ENCODE measurements around the gene MCFD2.

Gene MCFD2

DNA sequence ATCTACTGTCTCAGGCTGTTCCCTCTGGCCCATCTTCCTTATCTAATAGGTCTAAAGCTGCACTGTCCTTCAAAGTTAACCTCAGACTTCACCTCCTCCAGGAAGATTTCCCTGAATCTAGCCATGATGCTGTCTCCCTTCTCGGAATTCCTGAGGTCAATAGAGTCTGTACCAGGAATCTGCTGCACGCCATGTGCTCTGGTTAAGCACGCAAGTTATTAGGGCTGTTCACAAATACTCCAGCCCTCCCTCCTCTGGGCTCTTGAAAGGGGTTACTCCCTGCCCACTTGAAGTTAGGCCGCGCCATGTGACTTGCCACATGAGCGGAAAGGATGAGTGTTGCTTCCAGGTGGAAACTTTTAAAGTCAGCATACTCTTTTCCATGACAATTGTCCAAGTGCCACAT, 43.6 kb downstream of the MCFD2 start:
- no peak for DNase-seq

DNA sequence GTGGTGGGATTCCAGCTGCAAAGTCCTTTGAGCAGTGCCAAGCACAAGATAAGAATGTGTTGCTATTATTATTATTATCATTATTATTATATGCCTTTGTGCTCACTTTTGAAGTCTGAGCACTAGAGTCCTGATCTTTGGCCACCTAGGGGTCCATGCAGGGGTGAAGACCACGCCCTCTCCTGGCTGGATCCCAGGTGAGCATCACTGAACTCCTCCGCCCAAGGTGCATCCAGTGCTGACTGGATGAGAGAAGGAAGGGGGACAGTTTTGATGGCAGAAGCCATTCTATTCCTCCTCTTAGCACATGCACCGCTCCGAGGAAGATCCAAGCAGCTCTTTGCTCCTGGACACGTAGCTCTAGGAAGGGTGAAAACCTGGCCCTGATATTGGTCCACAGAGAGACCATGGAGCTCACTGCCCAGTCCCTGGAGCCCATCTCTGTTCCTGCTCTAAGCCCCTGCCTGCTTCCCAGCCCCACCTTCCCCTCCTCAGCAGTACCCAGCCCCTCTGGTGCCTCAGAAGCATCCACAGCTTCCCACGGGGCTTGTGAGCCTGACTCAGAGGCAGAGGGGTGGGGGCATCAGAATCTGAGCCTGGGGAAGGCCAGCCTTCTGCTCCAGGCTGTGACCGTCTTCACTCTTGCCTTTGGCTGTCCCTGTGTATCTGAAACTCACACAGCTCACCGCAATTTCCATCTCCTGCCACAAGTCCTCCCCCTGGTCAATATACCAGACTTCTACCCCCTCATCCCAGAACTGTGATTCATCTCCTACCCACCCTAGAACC, 45.4 kb downstream of the MCFD2 start:
- no peak for DNase-seq

DNA sequence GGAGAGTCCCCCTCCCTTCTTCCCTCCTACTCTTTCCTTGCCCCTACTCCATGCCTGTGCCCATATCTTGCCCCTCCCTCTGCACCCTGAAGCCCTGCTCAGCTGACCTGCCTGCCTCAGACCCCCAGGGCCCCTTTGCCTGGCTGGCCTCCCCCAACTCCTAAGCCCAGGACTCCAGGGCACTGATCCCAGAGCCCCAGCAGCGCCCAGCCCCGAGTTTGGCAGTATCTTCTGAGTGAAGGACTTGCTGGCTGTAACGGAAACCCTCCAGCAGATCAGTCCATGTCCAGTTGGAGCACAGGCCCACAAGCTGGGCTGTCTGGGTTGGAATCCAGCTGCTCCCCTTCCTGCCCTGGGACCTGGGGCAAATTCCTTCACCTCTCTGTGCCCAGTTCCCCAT, 46.0 kb downstream of the MCFD2 start:
- no peak for DNase-seq

DNA sequence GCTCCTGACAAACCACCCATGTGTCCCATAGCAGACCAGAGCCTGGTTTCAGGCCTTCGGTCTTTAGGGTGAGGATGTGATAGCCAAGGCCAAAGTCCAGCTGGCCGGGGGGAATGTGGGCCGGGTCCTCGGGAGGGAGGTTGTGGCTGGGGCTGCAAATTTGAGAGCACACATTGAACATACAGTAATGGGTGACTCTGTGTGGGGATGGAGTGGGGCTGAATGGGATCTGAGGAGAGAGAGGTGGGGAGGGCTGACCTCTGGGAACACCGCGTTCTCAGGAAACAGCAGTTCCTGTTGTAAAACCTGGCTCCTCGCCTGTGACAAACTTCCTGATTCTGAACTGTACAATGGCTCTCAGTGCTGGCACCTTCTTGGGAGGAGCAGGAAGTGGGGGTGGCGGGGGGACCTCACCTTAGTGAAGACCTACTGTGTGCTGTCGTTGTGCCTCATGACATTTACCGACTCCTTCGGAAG, 48.8 kb downstream of the MCFD2 start:
- DNase-seq = no peak

DNA sequence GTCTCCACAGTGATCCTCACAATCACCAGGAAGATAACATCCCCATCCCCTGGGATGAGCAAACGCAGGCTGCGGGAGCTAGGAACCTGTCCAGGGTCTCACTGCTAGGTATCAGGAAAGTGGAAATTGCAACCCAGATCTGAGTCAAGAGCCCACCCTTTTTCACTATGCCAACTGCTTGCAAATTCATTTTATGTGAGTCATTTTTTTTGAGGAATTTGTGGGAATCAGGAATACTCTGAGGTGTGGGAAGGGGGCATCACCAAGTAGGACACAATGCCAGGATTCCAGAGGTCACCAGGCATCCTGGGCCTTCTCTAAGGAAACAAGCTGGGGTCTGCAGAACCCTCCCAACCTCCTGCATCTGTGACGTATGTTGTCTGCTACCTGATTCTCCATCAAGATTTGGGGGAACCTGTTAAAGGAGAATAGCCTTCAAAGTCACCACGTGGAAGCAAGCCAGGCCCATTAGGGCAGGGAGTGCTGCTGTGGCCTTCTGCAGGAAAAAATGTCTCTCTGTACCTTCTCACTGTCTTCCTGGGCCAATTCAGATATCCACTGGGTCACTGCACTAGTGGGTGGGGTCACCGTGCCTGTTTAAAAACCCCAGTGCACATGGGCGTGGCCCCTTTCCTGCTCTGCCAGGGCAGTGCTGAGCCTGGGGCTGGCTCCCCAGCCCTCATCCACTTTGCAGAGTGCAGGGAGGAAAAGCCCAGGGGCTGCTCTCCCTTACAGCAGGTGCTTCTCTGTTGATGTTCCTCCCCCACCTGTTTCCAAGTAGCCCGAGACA, 50.2 kb downstream of the MCFD2 start:
- no peak for DNase-seq

DNA sequence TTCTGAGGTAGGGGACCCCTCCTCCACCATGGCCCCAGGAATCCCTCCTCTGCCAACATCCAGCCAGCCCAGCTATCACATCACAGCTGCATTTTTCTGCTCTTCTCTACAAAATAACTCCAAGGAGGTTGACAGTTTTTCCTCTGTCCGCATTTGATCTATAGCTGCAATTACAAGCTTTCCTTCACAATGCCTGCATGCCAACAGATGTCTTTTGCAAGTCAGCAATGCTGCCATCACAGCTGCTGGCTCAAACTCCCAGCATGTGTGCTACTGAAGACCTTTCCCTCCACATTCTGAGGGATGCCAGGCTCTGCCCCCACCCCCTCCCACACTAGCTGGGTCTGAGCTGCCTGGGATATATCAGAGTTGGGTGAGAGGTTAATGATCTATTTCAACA, 51.7 kb downstream of the MCFD2 start:
- DNase-seq = no peak

DNA sequence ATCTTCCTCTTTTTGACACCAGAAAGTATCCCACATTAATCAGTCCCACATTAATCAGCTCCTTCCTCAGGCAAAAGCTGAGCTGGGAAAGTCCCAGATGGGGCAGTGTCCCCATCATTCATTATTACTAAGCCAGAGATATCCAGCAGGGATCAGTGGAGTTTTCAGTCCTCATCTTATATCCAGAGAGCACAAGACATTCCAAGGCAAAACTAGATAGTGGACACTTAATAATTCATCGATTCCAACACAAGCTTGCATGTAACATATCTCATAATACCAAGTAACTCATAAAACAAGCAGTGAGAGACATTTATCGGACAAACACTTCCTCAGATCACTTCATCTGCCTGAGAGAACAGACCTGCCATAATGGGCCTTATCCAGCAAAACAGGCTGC, 53.1 kb downstream of the MCFD2 start:
- no peak for DNase-seq

DNA sequence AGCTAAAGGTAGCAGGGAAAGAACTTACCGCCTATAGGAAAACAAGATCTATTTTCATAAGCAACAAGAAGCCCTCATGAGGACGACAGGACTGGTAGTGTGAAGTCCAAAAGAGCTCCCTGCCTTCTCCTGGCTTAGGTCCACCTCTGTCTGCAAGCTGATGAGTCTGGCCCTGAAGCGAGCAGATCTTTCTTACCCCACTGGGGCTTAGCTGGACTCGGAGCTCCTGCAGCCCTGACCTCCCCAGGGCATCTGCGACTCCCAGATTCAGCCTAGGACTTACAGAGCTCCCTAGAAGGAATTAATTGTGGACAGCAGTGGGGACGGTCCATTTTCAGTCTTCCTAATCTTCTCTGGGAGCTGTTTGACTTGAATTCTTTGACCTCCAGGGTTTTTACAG, 53.7 kb downstream of the MCFD2 start:
- DNase-seq = no peak

DNA sequence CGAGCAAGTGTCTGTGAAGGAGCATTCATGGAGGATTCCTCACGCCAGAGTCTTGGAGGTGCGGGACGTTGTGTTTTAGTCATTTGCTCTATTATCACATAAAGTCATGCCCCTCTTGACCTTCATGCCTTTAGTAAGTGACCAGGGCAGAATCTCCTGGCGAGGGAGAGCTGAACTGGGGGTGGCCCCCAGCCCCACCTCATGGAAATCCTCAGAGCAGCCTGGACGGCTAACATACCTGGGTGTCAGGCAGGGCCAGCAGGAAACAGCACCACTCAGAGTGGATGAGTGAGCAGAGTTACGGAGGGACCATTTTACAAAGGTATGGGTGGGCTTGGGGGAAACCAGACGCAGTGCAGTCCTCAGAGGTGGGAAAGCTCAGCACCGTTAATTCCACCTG, 56.1 kb downstream of the MCFD2 start:
- DNase-seq = no peak

DNA sequence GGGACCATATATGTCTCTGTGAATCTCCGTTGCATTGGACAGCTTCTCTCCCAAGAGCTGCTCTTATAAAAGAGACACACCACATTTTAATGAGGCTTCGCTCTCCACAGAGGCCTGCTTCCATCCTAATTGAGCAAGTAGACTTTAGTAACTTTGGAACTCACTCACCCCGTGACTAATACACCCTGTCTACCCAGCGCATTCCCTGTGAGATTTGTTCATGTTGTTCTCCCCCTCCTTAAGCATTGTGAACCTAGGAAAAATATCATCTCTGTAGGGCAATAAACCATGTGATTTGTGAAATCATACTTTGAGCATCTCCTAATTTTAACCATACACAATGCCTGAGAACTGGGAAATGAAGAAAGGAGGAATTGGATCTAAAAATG, 56.9 kb downstream of the MCFD2 start:
- no peak for DNase-seq

DNA sequence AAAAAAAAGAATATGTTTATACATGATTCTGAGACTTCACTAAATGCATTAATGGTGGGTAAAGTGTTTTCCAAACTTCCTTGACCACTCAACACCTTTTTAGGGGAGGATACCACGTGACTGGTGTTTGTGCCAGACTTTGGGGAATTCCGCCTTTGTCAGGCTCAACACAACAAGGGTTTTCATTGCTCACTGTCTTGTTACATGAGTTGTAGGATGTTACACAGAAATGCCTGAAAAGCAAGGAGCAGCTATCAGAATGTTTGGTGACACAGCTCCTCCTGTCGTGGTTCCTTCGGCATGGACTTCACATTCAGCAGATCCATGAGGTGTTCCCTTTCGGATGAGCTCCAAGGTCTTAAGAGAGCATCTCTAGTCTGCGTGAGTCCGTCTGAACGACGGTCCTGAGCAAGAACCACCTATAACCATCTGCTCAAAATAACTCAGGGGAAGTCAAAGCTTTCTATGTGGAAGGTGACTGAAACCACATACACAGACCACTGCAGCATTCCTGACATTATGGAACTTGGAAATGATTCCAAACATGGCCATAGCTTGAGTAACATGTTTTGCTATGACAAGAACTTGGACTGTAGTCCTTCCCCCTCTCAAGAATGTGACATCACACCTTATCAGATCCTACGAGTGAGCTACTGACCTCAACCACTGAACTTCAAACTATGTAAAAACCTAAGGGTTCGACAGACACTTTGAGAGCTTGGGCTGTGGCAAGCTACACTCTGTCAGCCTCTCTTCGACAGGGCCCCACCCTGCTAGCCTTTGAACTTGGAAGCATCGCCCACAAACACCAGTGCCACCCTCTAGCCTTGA, 57.5 kb downstream of the MCFD2 start:
- DNase-seq = no peak

DNA sequence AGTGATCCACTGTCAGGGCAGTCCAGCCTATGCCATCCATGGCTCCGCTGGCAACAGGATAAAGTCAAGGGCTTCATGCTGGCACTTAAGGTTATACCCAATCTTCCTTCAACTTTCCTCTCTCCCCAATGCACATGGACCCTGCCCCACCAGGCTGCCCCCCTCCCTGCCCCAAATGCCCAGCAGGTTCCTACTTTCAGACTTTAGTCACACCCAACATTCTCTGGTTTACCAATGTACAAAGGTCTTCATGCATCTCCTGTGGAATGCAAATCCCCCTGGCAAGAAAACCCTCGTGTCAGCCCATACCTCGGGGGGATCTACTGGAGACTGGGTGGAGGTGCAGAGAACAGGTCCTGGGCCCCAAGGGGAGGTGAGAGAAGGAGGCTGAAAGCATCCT, 59.3 kb downstream of the MCFD2 start:
- DNase-seq = no peak

DNA sequence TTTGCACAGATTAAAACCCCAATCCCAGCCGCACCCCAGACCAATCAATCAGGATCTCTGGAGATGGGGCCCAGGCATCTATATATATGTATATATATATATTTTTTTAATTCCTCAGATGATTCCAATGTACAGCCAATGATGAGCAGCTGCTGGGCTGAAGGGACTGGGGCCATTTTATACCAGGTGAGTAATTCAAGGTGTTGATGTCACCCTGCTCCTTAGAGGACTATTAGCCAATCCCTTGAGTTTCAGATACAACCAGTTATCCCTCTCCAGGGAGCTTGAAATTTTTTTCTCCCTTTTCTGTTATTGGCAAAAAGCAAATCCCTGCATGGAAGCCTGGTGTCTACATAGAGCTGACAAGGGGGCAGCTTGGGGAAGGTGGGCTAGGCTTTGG, 59.8 kb downstream of the MCFD2 start:
- no peak for DNase-seq

DNA sequence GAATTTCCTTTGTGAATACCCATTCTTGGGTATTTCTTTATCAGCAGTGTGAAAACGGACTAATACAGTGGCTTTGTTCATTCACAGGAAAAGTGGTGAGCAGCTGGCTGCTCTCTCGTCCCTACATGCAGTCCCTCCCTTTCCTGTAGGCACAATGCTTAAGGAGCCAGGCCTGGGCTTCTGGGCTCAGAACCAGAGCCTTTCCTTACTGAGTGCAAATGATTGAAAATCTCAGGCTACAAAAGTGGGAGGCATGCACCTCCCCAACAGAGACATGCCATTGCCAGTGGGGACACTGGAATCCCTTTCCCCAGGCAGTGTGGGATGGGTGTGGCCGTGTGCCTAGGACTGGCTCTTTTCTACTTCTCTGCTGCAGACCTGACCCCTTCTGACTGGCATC, 61.3 kb downstream of the MCFD2 start:
- no peak for DNase-seq

DNA sequence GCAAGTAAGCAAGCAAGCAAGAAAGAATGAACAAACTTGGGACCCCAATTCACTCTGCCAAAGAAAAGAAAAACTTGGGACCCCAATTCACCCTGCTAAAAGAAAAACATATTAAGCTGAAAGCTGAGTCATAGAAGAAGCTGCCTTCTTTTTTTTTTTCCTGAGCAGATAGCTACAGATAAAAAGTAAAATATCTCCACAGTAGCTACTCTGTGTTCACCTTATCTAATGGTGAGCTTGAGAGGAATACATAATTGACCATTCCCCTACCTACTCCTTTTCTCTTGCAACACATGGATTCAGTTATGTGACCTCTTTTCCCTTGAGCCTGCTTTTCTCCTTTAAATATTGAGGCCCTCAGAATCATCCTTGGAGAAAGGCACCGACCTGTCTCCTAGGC, 63.0 kb downstream of the MCFD2 start:
- DNase-seq = no peak

DNA sequence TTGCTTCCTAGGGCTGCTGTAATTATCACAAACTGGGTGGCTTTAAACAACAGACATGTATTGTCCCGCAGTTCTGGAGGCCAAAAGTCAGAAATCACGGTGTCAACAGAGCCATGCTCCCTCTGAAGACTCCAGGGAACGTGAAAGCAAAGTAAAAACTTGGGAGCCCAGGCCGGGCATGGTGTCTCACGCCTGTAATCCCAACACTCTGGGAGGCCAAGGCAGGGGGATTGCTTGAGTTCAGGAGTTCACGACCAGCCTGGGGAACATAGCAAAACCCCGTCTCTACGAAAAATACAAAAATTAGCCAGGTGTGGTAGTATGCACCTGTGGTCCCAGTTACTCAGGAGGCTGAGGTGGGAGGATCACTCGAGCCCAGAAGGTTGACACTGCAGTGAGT, 63.5 kb downstream of the MCFD2 start:
- DNase-seq = no peak

Measured in stimulated activated CD4-positive, alpha-beta T cell treated with anti-CD3 and anti-CD28 coated beads, Interleukin-12 subunit alpha, Interleukin-12 subunit beta, amount 100 ng/mL, for 4 hours (primary cell).